Upper lobe of left lung (tissue), 4 donors: Measurements from ENCODE around the gene ZNF75A.

ENCODE experiments used
- EP300 ChIP-seq, 4 donors: sonication (generic); formaldehyde crosslinking; IDR thresholded peaks; one replicate each; pipeline ENCODE4 v1.5.1; 2017; ENCODE audit warnings: antibody characterized with exemption in 4 of 4, control low read depth in 2 of 4
- POLR2A ChIP-seq, 4 donors: fragments of 450-650 bp; IDR thresholded peaks; one replicate each; pipeline ENCODE4 v1.5.1; 2016 to 2017; ENCODE audit warnings: antibody characterized with exemption in 4 of 4, mild to moderate bottlenecking in 2 of 4
- POLR2AphosphoS5 ChIP-seq, 2 donors: sonication (generic); formaldehyde crosslinking; IDR thresholded peaks; one replicate each; pipeline ENCODE4 v1.5.1; 2017; ENCODE audit warnings: antibody characterized with exemption in 2 of 2
- TF ChIP-seq, protein P1 (sequence below), 6 experiments: fragments of 450-650 bp in 4 of 6; fragments of 200-600 bp in 2 of 6; sonication (generic) in 2 of 6; IDR thresholded peaks; one replicate each; pipeline ENCODE4 v1.5.1; 2016 to 2019; ENCODE audit warnings: antibody characterized with exemption in 6 of 6

DNA sequence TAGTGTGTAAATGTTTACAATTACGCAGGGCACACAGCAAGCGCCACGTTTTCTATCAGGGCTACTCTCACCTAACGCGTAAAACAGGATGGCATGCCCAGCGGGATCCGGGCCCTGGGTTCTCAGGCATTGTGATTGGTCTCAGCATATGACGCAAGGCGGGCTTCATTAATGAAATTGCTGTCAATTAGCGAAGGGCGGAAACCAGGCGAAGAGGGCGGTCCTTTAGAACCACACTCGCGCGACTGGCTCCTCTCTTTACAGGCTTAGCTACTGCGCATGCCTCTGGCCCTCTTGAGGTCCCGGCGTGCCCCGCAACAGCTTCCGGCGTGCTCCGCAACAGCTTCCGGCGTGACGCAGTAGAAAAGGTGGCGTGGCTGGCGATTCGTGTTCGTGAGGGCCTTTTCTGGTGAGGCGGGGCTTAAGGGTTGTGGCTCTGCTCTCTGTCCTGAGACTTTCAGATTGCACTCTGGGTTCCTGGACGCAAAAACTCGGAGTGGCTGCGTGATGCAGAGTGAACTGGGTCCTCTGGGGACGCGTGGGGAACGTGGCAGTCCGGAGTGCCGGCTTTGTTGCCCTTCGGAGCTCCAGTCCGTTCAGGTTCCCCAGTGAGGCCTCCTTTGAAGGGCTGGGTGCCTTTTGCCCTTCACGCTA, 59.6 kb downstream of the ZNF75A start:
- TF ChIP-seq, protein P1, sequence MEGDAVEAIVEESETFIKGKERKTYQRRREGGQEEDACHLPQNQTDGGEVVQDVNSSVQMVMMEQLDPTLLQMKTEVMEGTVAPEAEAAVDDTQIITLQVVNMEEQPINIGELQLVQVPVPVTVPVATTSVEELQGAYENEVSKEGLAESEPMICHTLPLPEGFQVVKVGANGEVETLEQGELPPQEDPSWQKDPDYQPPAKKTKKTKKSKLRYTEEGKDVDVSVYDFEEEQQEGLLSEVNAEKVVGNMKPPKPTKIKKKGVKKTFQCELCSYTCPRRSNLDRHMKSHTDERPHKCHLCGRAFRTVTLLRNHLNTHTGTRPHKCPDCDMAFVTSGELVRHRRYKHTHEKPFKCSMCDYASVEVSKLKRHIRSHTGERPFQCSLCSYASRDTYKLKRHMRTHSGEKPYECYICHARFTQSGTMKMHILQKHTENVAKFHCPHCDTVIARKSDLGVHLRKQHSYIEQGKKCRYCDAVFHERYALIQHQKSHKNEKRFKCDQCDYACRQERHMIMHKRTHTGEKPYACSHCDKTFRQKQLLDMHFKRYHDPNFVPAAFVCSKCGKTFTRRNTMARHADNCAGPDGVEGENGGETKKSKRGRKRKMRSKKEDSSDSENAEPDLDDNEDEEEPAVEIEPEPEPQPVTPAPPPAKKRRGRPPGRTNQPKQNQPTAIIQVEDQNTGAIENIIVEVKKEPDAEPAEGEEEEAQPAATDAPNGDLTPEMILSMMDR (IDR thresholded peaks at IDR 0.05) = no peak
- no peak for TF ChIP-seq EP300 (IDR thresholded peaks at IDR 0.05)
- peak in 1 of 4 donors; percentile 37 for TF ChIP-seq POLR2A (IDR thresholded peaks at IDR 0.05)
- peak; percentile 20 to 70 for TF ChIP-seq POLR2AphosphoS5 (IDR thresholded peaks at IDR 0.05)
